Keratinocyte (primary cell): ENCODE measurements around the gene USP47. TPM values are rescaled to one million over a fixed set of nuclear protein-coding genes. Genes with fewer than 3 reads are reported as not detected.

Source experiments
- DNase-seq: peaks from one replicate; pipeline ENCODE4 v3.0.0-alpha.2; 2011; ENCODE audit warnings: low read depth, missing footprints, low spot score
- FAIRE-seq: peaks from 2 replicates; lab custom pipeline; 2011; peaks lifted over from hg19 to GRCh38; lab: Jason Lieb, UNC
- H2AFZ ChIP-seq: 2 replicates; pipeline ENCODE4 v1.6.0; 2012; ENCODE audit warnings: low read length, control low read depth, inconsistent platforms; ENCODE audit not compliant: control insufficient read depth
- H3K27ac ChIP-seq: 2 replicates; pipeline ENCODE4 v1.5.1; 2011; ENCODE audit warnings: low read length; ENCODE audit not compliant: control insufficient read depth, insufficient read depth
- H3K27me3 ChIP-seq: 3 replicates; pipeline ENCODE4 v1.6.0; 2011; ENCODE audit warnings: low read length; ENCODE audit not compliant: control insufficient read depth, insufficient read depth; ENCODE audit errors: extremely low read depth
- H3K36me3 ChIP-seq, 2 experiments: 2 replicates in 1 of 2; 3 replicates in 1 of 2; pipeline ENCODE4 v1.5.1; 2011; ENCODE audit warnings: low read length in 2 of 2, mild to moderate bottlenecking in 1 of 2; ENCODE audit not compliant: control insufficient read depth in 2 of 2, insufficient read depth in 2 of 2; ENCODE audit errors: extremely low read depth in 1 of 2
- H3K4me1 ChIP-seq: 3 replicates; pipeline ENCODE4 v1.5.1; 2011; ENCODE audit warnings: low read length; ENCODE audit not compliant: control insufficient read depth, insufficient read depth; ENCODE audit errors: extremely low read depth
- H3K4me2 ChIP-seq: 3 replicates; pipeline ENCODE4 v1.6.0; 2011; ENCODE audit warnings: low read depth, low read length; ENCODE audit not compliant: control insufficient read depth, insufficient read depth; ENCODE audit errors: extremely low read depth
- H3K4me3 ChIP-seq, 3 experiments: fragments of 200-600 bp in 1 of 3; sonication (generic) in 1 of 3; 2 replicates in 2 of 3; 3 replicates in 1 of 3; pipeline ENCODE4 v1.5.1; 2011 to 2016; ENCODE audit warnings: low read length in 3 of 3, mild to moderate bottlenecking in 3 of 3, control low read depth in 2 of 3, inconsistent platforms in 1 of 3, low read depth in 1 of 3, mixed read lengths in 1 of 3, mixed run types in 1 of 3, moderate library complexity in 1 of 3; ENCODE audit not compliant: control insufficient read depth in 2 of 3, insufficient read depth in 2 of 3; ENCODE audit errors: extremely low read depth in 1 of 3
- H3K79me2 ChIP-seq: 2 replicates; pipeline ENCODE4 v1.6.0; 2012; ENCODE audit warnings: low read length; ENCODE audit not compliant: control insufficient read depth, insufficient read depth
- H3K9ac ChIP-seq: 3 replicates; pipeline ENCODE4 v1.6.0; 2011; ENCODE audit warnings: low read length; ENCODE audit not compliant: control insufficient read depth, insufficient read depth; ENCODE audit errors: extremely low read depth
- H3K9me1 ChIP-seq: 3 replicates; pipeline ENCODE4 v1.6.0; 2011; ENCODE audit warnings: low read length; ENCODE audit not compliant: control insufficient read depth, insufficient read depth; ENCODE audit errors: extremely low read depth
- H3K9me3 ChIP-seq: 2 replicates; pipeline ENCODE4 v1.5.1; 2012; ENCODE audit warnings: low read depth, low read length; ENCODE audit not compliant: control insufficient read depth
- H4K20me1 ChIP-seq: 3 replicates; pipeline ENCODE4 v1.6.0; 2011; ENCODE audit warnings: low read length; ENCODE audit not compliant: control insufficient read depth, insufficient read depth; ENCODE audit errors: extremely low read depth
- EZH2 ChIP-seq: IDR thresholded peaks from one replicate; pipeline ENCODE4 v1.6.1; 2012; ENCODE audit warnings: inconsistent platforms, mild to moderate bottlenecking, low read length, moderate library complexity
- dilution Hi-C: fragments of 300-500 bp; cut with MboI; formaldehyde crosslinking; loops from one replicate; pipeline ENCODE4 v1.7.0; 2020; ENCODE audit warnings: low sequenced_read_pairs; ENCODE audit not compliant: extremely low pct_ligation_motif_present
- polyA plus RNA-seq, 5 experiments: library from polyadenylated mRNA; depleted of rRNA in 3 of 5; stranded (reverse) in 3 of 5; stranded (forward) in 1 of 5; unstranded in 1 of 5; fragments of >200 nt; gene quantifications; 1 replicate in 1 of 5; 2 replicates in 3 of 5; 3 replicates in 1 of 5; pipeline versions ENCODE4 v1.2.1 to v1.2.3, GENCODE V29; 2011 to 2012; ENCODE audit warnings: missing spikeins in 2 of 5, low read depth in 1 of 5, low replicate concordance in 1 of 5
- TF ChIP-seq, protein P1 (sequence below), 3 experiments: IDR thresholded peaks in 1 of 3; conservative IDR thresholded peaks in 1 of 3; optimal IDR thresholded peaks in 1 of 3; 2 replicates in 2 of 3; 3 replicates in 1 of 3; pipeline versions ENCODE3 to v1.5.1; 2011; ENCODE audit warnings: low read length in 3 of 3, mild to moderate bottlenecking in 3 of 3, moderate library complexity in 2 of 3, control low read depth in 1 of 3, inconsistent platforms in 1 of 3; ENCODE audit not compliant: insufficient read depth in 2 of 3; ENCODE audit errors: extremely low read depth in 1 of 3

The USP47 gene
- polyA plus RNA-seq, 1 donor (not counting 4 experiments of a cell fraction or from before 2014, with no cell fraction given): 22.4 TPM

DNA sequence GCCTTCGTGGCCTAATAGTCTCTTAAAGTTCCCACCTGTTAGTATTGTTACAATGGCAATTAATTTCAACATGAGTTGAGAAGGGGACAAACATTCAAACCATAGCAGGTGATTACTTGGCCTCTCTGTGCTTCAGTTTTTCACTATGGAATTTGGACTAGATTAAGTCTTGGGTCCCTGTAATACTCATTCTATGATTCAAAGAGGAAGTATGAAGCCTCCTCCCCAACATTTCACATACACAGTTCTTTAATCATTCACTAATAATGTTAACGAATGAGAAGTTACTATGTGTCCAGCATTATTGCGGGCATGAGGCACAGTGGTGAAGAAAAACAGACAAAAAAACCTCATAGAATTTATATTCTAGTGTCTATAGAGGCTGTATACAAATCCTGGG lies 19.9 kb upstream of the USP47 start:
- Histone ChIP-seq H3K4me3 (no peak overlapping the region), H3K36me3 (no peaks in the 10 kb centered on the region), H4K20me1 (no peaks in the 10 kb centered on the region), H2AFZ (no peak overlapping the region), H3K79me2 (no peaks in the 10 kb centered on the region), H3K9me1 (no peaks in the 10 kb centered on the region), H3K27me3 (peaks cover 5% of the 10 kb centered on the region), H3K27ac (no peak overlapping the region), H3K4me2 (no peak overlapping the region), H3K9me3 (no peaks in the 10 kb centered on the region), H3K4me1 (no peaks in the 10 kb centered on the region), H3K9ac (no peak overlapping the region)
- dilution Hi-C loops: no loop called here
- FAIRE-seq (no peak), DNase-seq (no peak)
- TF ChIP-seq, protein P1, sequence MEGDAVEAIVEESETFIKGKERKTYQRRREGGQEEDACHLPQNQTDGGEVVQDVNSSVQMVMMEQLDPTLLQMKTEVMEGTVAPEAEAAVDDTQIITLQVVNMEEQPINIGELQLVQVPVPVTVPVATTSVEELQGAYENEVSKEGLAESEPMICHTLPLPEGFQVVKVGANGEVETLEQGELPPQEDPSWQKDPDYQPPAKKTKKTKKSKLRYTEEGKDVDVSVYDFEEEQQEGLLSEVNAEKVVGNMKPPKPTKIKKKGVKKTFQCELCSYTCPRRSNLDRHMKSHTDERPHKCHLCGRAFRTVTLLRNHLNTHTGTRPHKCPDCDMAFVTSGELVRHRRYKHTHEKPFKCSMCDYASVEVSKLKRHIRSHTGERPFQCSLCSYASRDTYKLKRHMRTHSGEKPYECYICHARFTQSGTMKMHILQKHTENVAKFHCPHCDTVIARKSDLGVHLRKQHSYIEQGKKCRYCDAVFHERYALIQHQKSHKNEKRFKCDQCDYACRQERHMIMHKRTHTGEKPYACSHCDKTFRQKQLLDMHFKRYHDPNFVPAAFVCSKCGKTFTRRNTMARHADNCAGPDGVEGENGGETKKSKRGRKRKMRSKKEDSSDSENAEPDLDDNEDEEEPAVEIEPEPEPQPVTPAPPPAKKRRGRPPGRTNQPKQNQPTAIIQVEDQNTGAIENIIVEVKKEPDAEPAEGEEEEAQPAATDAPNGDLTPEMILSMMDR (optimal IDR thresholded peaks at IDR 0.05 in 1 of 3, IDR thresholded peaks at IDR 0.05 in 1 of 3, conservative IDR thresholded peaks at IDR 0.05 in 1 of 3; ENCODE audit: extremely low read depth in 1 of 3, insufficient read depth in 2 of 3, low read length in 3 of 3): no peak
- no peak for TF ChIP-seq EZH2

DNA sequence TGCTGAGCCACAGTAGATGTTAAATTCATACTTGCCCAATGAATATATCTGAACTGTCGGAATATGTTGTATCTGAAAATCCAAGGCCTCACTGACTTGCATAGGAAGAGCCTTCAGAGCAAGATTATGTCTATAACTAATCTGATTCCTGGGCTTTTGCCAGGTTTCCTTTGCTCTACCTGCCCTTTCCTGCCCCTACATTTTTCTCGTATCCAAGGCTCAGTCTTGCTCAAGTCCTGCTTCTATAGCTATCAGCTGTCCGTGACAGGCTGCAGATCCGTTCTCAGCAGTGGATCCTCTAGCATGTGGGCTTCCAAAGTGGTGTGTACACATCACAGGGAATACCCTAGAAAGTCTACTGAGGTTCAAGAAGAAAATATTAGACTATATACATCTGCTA lies 18.8 kb upstream of the USP47 start:
- no peak for DNase-seq
- Histone ChIP-seq H3K4me3 (no peak overlapping the region), H3K9me3 (no peaks in the 10 kb centered on the region), H3K27me3 (peaks cover 5% of the 10 kb centered on the region), H3K36me3 (no peaks in the 10 kb centered on the region), H2AFZ (no peak overlapping the region), H3K27ac (no peak overlapping the region), H3K4me1 (no peaks in the 10 kb centered on the region), H3K4me2 (no peak overlapping the region), H3K9ac (no peak overlapping the region), H3K79me2 (no peaks in the 10 kb centered on the region), H3K9me1 (no peaks in the 10 kb centered on the region), H4K20me1 (no peaks in the 10 kb centered on the region)
- TF ChIP-seq, protein P1 (optimal IDR thresholded peaks at IDR 0.05 in 1 of 3, IDR thresholded peaks at IDR 0.05 in 1 of 3, conservative IDR thresholded peaks at IDR 0.05 in 1 of 3; ENCODE audit: extremely low read depth in 1 of 3, insufficient read depth in 2 of 3, low read length in 3 of 3): no peak
- TF ChIP-seq EZH2: no peak
- no peak for FAIRE-seq
- dilution Hi-C loops: no loop called here
